Measurements from ENCODE around the gene ADPGK.
A peak's percentile ranks its signal among the peaks of the same experiment; 100 is the strongest.
"Not testable (repeated sequence)": the region's sequence is repeated elsewhere in the genome, so short reads cannot be mapped to it uniquely, and the experiment has no call there.

Gene ADPGK

GRCh38 chr15:72749700-72750099 is 33.9 kb downstream of the ADPGK start:
- DNase-seq (ENCODE audit: low read depth in 2 of 2), result no peak

GRCh38 chr15:72740219-72740618 is 43.3 kb downstream of the ADPGK start:
- no peak for DNase-seq (ENCODE audit: low read depth in 2 of 2)

GRCh38 chr15:72737723-72738122 is 45.8 kb downstream of the ADPGK start:
- DNase-seq (ENCODE audit: low read depth in 2 of 2), result no peak

GRCh38 chr15:72737061-72737460 is 46.5 kb downstream of the ADPGK start:
- DNase-seq (ENCODE audit: low read depth in 2 of 2), result no peak

GRCh38 chr15:72735111-72735510 is 48.4 kb downstream of the ADPGK start:
- no peak for DNase-seq (ENCODE audit: low read depth in 2 of 2)

- no peak for DNase-seq (ENCODE audit: low read depth in 2 of 2)
Observed at GRCh38 chr15:72733941-72734738, 49.4 kb downstream of the ADPGK start.

GRCh38 chr15:72732516-72732915 is 51.0 kb downstream of the ADPGK start:
- no peak for DNase-seq (ENCODE audit: low read depth in 2 of 2)

GRCh38 chr15:72732086-72732485 is 51.5 kb downstream of the ADPGK start:
- DNase-seq (ENCODE audit: low read depth in 2 of 2), result no peak

- DNase-seq (ENCODE audit: low read depth in 2 of 2), result no peak
Observed at GRCh38 chr15:72728821-72729220, 54.7 kb downstream of the ADPGK start.

GRCh38 chr15:72728249-72728648 is 55.3 kb downstream of the ADPGK start:
- DNase-seq (ENCODE audit: low read depth in 2 of 2), result not testable (repeated sequence)

- DNase-seq (ENCODE audit: low read depth in 2 of 2), result no peak
Observed at GRCh38 chr15:72727154-72727553, 56.4 kb downstream of the ADPGK start.

GRCh38 chr15:72725851-72726250 is 57.7 kb downstream of the ADPGK start:
- not testable (repeated sequence) for DNase-seq (ENCODE audit: low read depth in 2 of 2)

GRCh38 chr15:72725446-72725845 is 58.1 kb downstream of the ADPGK start:
- no peak for DNase-seq (ENCODE audit: low read depth in 2 of 2)

GRCh38 chr15:72724028-72724427 is 59.5 kb downstream of the ADPGK start:
- DNase-seq (ENCODE audit: low read depth in 2 of 2), result no peak

GRCh38 chr15:72722071-72722696 is 61.4 kb downstream of the ADPGK start:
- DNase-seq (ENCODE audit: low read depth in 2 of 2), result peak; percentile 25

GRCh38 chr15:72708551-72709303 is 74.8 kb downstream of the ADPGK start:
- not testable (repeated sequence) for DNase-seq (ENCODE audit: low read depth in 2 of 2)

- DNase-seq (ENCODE audit: low read depth in 2 of 2), result no peak
Observed at GRCh38 chr15:72706266-72706665, 77.3 kb downstream of the ADPGK start.

All from stimulated activated CD8-positive, alpha-beta memory T cell treated with anti-CD3 and anti-CD28 coated beads, Interleukin-15, amount 100 ng/mL, for 48 hours (primary cell).